NCI-H1694 treated with DMSO at 0.1 percent for 48 hours (cell line): ENCODE measurements around the gene GH1.
"Not testable (repeated sequence)": the region's sequence is repeated elsewhere in the genome, so short reads cannot be mapped to it uniquely, and the experiment has no call there.

Experiments used
- DNase-seq: peaks from one replicate; lab custom pipeline; 2025; lab: John Stamatoyannopoulos, UW

GH1 gene

DNA sequence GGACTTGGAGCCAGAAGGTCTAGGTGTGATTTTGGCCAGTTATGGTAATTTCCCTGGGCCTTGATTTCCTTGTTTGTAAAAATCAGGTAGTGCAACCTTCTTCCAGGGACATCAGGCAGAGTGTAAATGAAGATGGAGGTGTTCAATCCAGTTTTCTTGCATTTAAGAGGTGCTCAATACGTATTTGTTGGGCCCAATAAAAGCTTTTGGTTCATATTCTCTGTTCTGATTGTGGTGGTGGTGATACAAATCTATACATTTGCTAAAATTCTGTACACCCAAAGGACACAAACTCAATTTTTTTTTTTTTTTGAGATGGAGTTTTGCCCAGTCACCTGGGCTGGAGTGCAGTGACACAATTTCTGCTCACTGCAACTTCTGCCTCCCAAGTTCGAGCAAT, 7.5 kb upstream of the GH1 start:
- no peak for DNase-seq

DNA sequence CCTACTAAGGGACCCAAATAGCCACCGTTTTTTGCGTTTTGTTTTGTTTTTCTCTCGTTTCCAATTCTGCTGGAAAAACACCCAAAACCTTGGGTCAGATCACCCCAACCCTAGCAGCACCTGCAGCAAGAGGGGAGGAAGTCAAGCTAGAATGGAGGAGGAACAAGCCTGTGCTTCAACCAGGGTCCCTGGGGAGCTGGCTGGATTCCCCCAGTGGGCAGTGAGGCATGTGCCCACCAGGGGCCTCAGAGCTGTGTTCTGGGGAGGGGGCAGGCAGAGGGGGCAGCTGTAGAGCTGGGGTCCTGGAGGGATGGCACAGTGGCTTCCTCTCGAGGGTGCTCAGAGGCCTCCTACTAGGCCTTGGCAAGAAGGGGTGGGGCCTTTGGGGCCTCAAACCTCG, 7.0 kb upstream of the GH1 start:
- DNase-seq: no peak

DNA sequence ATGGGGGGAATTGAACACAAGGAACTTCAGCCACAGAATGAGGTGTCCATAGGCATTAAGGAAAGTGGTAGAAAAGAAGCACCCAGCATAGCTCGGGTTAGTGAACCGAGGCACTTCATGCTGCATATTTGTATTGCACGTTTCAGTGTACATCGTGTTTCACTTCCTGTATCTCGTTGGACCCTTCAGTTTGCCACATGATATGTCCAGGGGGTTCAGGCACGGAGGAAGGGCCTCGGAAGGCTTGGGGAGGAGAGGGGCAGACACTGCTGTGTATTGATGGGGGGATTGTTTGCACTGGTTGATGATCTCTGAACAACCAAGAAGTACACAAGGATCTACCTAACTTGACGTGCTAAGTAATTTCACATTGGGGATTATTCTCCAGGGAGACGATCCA, 3.8 kb upstream of the GH1 start:
- DNase-seq: not testable (repeated sequence)

DNA sequence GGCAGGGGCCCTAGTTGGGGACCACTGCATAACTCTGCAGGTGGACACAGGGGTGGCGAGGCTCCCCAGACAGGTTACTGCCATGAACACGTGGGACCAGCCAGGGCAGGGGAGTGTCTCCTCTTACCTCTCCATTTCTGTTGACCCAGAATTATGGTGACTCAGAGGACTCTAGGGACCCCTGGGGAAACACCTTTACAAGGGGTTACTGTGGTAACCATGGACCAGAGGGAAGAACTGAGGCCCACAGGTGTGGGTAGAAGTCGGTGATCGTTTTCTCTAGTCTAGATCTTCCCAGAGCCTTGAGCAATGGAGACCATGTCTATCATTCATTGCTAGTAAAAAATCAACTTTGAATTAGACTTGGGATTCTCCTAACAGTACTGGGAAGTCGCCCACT, 2.1 kb upstream of the GH1 start:
- not testable (repeated sequence) for DNase-seq

DNA sequence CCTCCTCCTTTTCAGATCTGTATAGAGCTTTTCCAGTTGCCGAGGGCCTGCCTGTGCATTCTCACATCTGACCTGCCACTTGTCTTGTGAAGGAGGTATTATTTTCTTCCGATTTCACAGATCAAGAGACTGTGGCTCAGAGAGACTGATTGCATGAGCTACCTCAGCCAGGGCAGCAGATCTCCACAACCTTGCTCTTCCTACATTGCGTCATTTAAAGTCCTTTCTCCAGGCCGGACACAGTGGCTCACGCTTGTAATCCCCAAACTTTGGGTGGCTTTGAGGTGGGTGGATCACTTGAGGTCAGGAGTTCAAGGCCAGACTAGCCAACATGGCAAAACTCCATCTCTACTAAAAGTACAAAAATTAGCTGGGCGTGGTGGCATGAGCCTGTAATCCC, 1.4 kb upstream of the GH1 start:
- DNase-seq: not testable (repeated sequence)

DNA sequence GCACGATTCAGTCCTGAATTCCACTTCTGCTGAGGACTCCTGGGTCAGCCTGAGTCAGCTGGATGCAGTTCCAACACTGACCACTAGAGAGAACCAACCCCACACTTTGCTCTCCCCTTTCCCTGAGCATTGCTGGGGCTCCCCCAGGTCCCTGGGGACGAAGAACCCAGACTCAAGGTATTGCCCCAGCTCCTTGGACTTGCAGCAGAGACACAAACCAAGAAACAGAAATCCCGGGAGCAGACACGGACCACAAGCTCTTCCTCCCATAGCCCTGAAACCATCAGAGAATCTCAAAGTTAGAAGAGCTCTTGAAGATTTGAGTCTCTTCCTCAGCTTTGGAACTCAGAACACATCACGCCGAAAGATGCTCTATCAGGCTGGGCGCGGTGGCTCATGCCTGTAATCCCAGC, 678 bp upstream of the GH1 start:
- DNase-seq: peak; percentile 25

DNA sequence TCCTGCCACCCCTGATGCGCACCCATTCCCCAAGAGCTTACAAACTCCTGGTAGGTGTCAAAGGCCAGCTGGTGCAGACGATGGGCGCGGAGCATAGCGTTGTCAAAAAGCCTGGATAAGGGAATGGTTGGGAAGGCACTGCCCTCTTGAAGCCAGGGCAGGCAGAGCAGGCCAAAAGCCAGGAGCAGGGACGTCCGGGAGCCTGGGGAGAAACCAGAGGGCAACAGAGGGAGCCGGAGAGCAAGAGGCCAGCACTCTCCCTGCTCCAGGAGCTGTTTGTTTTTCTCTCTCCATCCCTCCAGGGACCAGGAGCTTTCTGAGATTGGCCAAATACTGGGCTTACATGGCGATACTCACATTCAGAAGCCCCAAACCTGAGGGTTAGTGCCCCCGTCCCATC, 334 bp downstream of the GH1 start:
- no peak for DNase-seq

DNA sequence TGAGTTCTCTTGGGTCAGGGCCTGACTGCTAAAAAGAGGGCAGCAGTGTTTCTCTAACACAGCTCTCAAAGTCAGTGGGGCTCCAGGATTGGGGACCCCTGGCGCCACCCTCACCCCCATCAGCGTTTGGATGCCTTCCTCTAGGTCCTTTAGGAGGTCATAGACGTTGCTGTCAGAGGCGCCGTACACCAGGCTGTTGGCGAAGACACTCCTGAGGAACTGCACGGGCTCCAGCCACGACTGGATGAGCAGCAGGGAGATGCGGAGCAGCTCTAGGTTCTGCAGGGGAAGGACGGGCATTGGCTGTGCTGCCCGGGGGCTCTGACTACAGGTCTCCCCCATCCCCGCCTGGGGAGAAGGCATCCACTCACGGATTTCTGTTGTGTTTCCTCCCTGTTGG, 993 bp downstream of the GH1 start:
- DNase-seq: no peak

DNA sequence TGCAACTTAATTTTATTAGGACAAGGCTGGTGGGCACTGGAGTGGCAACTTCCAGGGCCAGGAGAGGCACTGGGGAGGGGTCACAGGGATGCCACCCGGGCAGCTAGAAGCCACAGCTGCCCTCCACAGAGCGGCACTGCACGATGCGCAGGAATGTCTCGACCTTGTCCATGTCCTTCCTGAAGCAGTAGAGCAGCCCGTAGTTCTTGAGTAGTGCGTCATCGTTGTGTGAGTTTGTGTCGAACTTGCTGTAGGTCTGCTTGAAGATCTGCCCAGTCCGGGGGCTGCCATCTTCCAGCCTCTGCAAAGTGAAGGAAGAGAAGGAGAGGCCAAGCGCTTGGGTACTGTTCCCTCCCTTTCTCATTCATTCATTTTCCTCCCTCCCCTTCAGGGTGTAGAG, 1.4 kb downstream of the GH1 start:
- not testable (repeated sequence) for DNase-seq

DNA sequence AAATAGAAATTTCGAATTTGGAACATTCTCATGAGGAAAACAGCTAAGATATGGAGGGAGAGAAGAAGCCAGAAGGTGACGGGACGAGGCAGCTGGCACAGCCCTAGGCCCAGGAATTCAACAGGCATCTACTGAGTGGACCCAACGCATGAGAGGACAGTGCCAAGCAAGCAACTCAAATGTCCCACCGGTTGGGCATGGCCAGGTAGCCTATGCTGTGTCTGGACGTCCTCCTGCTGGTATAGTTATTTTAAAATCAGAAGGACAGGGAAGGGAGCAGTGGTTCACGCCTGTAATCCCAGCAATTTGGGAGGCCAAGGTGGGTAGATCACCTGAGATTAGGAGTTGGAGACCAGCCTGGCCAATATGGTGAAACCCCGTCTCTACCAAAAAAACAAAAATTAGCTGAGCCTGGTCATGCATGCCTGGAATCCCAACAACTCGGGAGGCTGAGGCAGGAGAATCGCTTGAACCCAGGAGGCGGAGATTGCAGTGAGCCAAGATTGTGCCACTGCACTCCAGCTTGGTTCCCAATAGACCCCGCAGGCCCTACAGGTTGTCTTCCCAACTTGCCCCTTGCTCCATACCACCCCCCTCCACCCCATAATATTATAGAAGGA, 2.0 kb downstream of the GH1 start:
- no peak for DNase-seq

DNA sequence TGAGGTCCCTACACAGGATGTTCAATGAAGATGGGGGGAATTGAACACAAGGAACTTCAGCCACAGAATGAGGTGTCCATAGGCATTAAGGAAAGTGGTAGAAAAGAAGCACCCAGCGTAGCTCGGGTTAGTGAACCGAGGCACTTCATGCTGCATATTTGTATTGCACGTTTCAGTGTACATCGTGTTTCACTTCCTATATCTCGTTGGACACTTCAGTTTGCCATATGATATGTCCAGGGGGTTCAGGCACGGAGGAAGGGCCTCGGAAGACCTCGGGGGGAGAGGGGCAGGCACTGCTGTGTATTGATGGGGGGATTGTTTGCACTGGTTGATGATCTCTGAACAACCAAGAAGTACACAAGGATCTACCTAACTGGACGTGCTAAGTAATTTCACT, 2.9 kb downstream of the GH1 start:
- not testable (repeated sequence) for DNase-seq

DNA sequence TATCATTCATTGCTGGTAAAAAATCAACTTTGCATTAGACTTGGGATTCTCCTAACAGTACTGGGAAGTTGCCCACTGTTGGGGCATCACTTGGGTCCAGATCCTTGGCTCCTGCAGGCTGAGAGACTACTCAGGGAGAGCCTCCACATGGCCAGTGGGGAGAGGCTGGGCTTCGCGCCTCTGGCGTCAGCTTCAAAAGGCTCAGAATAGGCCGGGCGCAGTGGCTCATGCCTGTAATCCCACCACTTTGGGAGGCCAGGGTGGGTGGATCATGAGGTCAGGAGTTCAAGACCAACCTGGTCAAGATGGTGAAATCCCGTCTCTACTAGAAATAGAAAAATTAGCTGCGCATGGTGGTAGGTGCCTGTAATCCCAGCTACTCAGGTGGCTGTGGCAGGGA, 4.2 kb downstream of the GH1 start:
- DNase-seq: no peak

DNA sequence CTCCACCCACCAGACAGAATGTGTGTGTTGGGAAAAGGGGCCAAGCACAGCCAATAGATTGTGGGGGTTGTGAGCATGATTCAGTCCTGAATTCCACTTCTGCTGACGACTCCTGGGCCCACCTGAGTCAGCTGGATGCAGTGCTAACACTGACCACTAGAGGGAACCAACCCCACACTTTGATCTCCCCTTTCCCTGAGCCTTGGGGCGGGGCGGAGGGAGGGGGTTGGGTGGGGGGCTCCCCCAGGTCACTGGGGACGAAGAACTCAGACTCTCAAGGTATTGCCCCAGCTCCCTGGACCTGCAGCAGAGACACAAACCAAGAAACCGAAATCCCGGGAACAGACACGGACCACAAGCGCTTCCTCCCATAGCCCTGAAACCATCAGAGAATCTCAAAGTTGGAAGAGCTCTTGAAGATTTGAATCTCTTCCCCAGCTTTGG, 7.0 kb downstream of the GH1 start:
- peak; percentile 6 for DNase-seq

DNA sequence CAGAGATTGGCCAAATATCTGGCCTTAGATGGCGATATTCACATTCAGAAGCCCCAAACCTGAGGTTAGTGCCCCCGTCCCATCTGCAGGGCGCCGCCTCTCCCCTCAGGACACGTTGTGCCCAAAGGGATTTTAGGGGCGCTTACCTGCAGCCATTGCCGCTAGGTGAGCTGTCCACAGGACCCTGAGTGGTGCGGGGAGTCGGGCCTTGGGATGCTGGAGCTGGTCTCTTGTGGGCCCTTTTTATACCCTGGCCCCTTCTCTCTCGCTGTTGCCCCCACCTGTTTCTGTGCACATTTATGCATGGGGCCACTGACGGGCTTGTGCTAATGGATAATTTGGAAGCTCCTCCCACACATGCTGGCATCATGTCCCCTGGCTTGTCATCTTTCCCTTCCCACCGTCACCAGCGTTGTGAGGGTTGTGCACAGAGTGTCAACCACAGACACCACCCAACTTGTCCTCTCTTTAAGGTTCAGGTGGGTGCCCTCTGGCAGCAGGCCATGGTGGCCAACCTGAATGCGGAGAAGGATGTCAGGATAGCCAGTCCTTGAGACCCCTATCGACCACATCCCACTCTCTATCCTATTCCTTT, 7.5 kb downstream of the GH1 start, which contains the start of gene CSHL1:
Gene CSHL1 (minus strand): TSS at position 218 of the 595 bp plus-strand sequence. CDS start 62 bp downstream, at position 156.
- no peak for DNase-seq

DNA sequence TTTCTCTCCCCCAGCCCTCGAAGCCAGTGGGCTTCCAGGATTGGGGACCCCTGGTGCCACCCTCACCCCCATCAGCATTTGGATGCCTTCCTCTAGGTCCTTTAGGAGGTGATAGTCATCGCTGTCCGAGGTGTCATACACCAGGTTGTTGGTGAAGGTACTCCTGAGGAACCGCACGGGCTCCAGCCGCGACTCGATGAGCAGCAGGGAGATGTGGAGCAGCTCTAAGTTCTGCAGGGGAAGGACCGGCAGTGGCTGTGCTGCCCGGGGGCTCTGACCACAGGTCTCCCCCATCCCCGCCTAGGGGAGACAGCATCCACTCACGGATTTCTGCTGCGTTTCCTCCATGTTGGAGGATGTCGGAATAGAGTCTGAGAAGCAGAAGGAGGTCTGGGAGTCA, 8.5 kb downstream of the GH1 start:
- no peak for DNase-seq

DNA sequence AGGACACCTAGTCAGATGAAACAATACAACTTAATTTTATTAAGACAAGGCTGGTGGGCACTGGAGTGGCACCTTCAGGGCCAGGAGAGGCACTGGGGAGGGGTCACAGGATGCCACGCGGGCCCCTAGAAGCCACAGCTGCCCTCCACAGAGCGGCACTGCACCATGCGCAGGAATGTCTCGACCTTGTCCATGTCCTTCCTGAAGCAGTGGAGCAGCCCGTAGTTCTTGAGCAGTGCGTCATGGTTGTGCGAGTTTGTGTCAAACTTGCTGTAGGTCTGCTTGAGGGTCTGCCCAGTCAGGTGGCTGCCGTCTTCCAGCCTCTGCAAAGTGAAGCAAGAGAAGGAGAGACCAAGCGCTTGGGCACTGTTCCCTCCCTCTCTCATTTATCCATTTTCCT, 9.1 kb downstream of the GH1 start:
- not testable (repeated sequence) for DNase-seq

DNA sequence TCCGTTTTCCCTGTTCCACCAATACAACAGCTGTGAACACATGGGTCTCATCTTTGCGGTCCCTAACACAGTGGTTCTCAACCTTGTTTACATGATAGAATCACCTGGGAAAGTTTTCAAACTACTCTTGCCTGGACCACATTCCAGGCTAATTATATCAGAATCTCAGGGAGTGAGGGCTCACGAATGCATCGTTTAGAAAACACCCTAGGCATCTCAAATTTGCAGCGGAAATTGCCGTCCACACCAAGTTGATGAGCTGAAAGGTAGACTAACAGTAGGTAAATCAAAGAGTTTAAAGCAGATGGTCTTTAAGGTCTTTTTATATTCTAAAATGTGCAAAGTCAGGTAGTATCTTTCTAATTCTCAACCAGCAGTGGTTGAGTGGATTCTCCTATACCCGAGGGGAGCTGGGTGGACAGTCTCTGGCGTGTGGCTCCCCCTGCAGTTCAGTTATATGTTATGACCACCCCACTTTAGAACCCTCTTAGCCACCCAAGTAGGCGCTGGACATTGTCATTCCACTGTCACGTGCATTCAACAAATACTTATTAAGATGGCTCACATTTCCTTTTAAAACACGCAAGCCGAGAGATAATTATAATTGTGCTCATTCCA, 11.4 kb downstream of the GH1 start:
- DNase-seq: not testable (repeated sequence)

DNA sequence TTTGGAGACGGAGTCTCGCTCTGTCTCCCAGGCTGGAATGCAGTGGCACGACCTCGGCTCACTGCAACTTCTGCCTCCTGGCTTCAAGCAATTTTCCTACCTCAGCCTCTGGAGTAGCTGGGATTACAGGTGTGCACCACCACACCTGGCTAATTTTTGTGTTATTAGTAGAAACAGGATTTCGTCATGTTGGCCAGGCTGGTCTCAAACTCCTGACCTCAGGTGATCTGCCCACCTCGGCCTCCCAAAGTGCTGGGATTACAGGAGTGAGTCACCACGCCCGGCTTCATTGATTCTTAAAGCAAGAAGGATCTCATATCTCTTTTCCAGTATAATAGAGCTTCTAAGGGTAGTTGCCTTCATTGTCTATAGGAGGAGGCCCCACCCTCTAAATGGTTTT, 13.8 kb downstream of the GH1 start:
- DNase-seq: not testable (repeated sequence)

DNA sequence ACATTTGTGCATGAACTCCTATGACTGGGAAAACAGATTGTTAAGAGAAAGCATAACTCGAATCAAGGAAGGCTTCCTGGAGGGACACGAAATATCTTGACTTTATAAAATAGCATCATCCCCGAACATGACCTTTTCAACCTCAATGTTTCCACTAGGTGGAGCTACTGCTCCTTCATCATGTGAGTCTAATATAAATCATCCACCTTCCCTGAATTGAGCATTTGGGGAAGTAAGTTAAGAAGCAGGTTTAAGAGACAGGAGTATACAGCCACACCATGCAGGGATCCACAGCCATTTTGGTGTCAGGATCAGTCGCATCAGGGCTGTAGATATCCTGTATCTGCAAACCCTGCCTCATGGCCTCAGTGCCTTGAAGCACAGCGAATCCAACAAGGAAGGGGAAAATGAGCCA, 14.8 kb downstream of the GH1 start:
- peak; percentile 2 for DNase-seq

DNA sequence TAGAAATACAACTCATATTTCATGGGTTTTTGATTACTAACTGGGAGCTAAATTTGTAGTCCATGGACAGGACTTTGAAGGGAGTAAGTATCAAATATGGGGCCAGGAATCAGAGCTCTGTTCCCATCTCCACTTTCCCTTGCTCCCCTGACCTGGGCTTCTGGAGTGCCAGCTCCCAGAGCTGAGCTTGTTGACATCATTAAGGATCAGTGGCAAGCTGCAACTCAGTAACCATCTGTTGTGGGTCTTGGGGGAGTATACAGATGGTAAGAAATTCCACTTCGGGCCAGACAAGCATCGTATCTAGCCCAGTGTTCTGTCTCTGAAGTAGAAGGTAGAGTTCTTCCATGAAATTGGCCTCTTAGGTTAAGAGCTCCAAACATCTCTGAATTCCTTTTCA, 16.7 kb downstream of the GH1 start:
- peak; percentile 34 for DNase-seq

DNA sequence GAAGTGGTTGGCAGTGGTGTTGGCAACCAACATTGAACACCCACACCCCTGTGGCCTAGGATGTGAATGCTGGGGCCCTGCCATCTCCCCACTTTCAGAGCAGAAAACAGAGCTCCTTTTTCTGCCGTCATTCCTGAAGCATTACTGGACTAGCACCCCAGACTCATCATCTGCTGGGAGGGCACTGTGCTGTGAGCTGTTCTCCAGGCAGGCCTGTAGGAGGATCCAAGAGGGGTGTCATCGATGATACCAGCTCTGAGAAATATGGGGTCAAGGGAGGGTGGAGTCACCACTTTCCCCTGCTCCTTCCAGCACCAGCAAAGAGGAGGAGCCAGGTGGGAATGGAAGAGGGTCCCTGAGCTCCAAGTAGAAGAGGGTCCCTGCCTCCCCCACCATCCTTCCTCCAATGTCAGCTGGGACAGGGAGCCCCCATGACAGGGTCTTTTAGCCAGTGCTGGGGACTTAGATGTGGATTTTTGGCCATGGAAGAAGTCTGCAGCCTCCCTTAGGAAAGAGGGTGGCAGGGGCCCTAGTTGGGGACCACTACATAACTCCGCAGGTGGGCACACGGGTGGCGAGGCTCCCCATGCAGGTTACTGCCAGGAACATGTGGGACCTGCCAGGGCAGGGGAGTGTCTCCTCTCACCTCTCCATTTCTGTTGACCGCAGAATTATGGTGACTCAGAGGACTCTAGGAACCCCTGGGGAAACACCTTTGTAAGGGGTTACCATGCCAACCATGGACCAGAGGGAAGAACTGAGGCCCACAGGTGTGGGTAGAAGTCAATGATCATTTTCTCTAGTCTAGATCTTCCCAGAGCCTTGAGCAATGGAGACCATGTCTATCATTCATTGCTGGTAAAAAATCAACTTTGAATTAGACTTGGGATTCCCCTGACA, 19.5 kb downstream of the GH1 start:
- not testable (repeated sequence) for DNase-seq
